Colon (tissue), 2 donors: Measurements from ENCODE around the gene TSHZ1.
"Not testable (repeated sequence)": the region's sequence is repeated elsewhere in the genome, so short reads cannot be mapped to it uniquely, and the experiment has no call there.

Experiments used
- FAIRE-seq: peaks from 2 replicates; lab custom pipeline; 2012; peaks lifted over from hg19 to GRCh38; lab: Jason Lieb, UNC
- donor health status: control.
- donor health status: control.

The TSHZ1 gene

GRCh38 chr18:75316826-75317225 lies 106.2 kb downstream of the TSHZ1 start:
- FAIRE-seq: no peak

GRCh38 chr18:75317300-75317699 lies 106.7 kb downstream of the TSHZ1 start:
- no peak for FAIRE-seq

- FAIRE-seq: no peak
These were observed 107.1 kb downstream of the TSHZ1 start for GRCh38 chr18:75317703-75318102.

GRCh38 chr18:75319905-75320304 lies 109.3 kb downstream of the TSHZ1 start:
- no peak for FAIRE-seq

GRCh38 chr18:75320506-75320905 lies 109.9 kb downstream of the TSHZ1 start:
- FAIRE-seq: no peak

- no peak for FAIRE-seq
These were observed 110.8 kb downstream of the TSHZ1 start for GRCh38 chr18:75321431-75321830.

- FAIRE-seq: no peak
These were observed 111.6 kb downstream of the TSHZ1 start for GRCh38 chr18:75322206-75322605.

GRCh38 chr18:75323821-75324585 lies 113.4 kb downstream of the TSHZ1 start:
- FAIRE-seq: no peak

GRCh38 chr18:75324686-75325257 lies 114.2 kb downstream of the TSHZ1 start:
- no peak for FAIRE-seq

GRCh38 chr18:75329753-75330152 lies 119.2 kb downstream of the TSHZ1 start:
- not testable (repeated sequence) for FAIRE-seq

GRCh38 chr18:75330308-75330707 lies 119.7 kb downstream of the TSHZ1 start:
- no peak for FAIRE-seq

- FAIRE-seq: no peak
These were observed 124.3 kb downstream of the TSHZ1 start for GRCh38 chr18:75334869-75335268.

- no peak for FAIRE-seq
These were observed 124.9 kb downstream of the TSHZ1 start for GRCh38 chr18:75335511-75335910.

GRCh38 chr18:75336767-75337166 lies 126.2 kb downstream of the TSHZ1 start:
- no peak for FAIRE-seq

GRCh38 chr18:75337348-75337747 lies 126.8 kb downstream of the TSHZ1 start:
- FAIRE-seq: no peak

- FAIRE-seq: no peak
These were observed 128.0 kb downstream of the TSHZ1 start for GRCh38 chr18:75338631-75339030.
